ENCODE data around the gene EHD1.

Gene EHD1

DNA sequence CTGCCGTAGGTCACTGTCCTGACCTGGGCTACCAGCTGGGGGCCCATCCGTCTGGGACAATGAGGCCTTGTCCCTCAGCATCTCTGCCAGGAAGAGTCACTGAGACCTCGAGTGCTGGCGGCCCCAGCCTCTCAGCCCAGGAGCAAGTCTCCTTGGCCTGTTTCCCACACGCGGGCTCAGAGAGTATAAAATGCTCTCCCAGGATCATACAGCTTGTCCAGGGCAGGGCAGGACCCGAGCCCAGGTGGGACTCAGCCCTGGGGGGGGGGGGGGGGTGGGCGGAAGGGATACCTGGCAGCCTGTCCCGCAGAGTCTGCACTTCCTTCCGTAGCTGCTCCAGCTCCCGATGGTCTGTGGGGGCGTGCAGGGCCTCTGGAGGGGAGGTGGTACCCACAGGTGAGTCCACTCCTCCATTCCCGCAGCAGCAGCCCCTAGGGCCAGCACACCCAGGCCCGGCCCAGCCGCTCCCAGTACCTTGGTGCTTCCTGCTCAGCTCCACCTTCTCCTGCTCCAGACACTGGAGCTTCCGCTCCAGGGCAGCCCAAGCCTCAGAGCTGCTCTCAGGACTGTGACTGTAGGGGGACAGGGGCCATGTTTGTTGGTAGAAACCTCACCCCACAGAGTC is 41.9 kb downstream of the EHD1 start:
- TF ChIP-seq, protein P1, sequence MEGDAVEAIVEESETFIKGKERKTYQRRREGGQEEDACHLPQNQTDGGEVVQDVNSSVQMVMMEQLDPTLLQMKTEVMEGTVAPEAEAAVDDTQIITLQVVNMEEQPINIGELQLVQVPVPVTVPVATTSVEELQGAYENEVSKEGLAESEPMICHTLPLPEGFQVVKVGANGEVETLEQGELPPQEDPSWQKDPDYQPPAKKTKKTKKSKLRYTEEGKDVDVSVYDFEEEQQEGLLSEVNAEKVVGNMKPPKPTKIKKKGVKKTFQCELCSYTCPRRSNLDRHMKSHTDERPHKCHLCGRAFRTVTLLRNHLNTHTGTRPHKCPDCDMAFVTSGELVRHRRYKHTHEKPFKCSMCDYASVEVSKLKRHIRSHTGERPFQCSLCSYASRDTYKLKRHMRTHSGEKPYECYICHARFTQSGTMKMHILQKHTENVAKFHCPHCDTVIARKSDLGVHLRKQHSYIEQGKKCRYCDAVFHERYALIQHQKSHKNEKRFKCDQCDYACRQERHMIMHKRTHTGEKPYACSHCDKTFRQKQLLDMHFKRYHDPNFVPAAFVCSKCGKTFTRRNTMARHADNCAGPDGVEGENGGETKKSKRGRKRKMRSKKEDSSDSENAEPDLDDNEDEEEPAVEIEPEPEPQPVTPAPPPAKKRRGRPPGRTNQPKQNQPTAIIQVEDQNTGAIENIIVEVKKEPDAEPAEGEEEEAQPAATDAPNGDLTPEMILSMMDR (IDR thresholded peaks at IDR 0.05; ENCODE audit: borderline replicate concordance, insufficient read depth, low read depth, low read length) = no peak
- H3K4me3 ChIP-seq (ENCODE audit: low read depth, low read length) = no peak overlapping the region

DNA sequence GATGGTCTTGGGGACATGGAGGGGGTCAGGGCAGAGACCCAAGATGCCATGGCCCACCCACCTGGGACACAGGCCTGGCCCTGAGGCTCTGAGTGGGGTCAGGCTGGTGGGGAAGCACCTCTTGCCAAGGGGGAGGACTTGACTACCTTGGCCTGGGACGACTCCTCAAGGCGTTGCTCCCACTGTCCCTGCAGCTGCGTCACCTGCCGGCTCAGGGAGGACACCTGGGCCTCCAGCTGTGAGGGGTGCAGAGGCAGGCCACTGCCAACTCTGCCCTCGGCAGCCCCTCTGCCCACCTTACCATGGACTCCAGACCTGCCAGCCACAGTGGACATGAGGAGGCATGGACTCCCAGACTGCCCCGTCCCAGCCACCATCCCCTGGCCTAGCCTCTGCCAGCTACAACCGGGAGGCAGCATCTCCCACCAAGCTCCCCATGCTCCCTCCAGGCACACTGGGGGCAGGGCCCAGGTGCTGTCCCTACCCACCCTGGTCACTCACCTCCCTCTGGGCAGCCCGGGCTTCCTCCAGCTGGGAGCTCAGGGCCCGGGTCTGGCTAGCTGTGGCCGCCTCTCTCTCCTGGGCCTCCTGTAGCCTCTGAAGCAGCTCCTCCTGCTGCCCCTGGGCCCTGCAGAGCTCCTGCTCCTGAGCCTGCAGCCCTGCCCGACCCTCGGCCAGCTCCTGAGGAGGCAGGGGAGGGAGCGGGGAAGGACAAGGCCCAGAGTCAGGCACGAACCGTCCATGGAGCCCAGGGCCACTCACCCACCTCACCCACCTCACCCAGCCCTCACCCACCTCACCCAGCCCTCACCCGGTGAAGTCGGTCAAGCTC is 42.6 kb downstream of the EHD1 start:
- TF ChIP-seq, protein P1 (IDR thresholded peaks at IDR 0.05; ENCODE audit: borderline replicate concordance, insufficient read depth, low read depth, low read length) = no peak
- no peak overlapping the region for H3K4me3 ChIP-seq (ENCODE audit: low read depth, low read length)

DNA sequence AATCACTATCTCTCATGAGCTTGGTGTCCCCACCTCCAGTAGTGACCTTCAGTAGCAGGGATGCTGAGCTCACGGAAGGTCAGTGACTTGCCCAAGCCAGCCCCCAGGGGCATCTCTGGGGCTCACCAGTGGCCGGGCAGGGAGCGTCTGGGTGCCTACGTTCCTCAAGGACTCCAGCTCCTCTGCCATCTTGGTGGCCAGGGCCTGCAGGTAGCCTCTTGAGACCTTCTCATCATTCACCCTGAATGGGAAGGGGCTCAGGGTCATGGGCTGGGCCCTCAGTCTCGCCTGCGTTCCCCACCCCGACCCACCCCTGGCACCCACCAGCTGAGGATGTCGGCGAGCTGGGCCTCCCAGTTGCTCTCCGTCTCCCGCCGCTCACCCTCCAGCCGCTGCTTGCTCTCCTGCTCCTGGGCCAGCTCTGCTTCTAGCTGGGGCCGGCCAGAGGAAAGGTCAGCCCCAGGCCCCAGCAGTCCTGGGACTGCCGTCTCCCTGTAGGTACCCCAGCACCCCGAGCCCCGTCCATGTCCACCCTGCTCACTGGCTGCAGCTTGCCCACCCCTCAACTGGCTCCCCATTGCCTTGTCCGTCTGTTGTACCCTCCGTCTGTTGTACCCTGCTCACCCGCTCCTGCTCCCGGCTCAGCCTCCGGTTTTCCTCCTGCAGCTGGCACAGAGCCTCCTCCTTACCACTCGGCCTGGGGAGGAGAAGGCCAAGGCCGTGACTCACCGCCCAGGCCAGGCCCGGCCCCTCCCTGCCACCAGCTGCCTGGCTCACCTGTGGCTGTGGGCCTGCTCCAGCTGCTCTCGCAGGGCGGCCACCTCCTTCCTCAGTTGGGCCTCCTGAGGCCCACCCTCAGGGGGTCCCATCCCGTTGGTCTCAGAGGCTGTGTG is 43.5 kb downstream of the EHD1 start:
- H3K4me3 ChIP-seq (ENCODE audit: low read depth, low read length) = no peak overlapping the region
- TF ChIP-seq, protein P1 (IDR thresholded peaks at IDR 0.05; ENCODE audit: borderline replicate concordance, insufficient read depth, low read depth, low read length) = no peak

DNA sequence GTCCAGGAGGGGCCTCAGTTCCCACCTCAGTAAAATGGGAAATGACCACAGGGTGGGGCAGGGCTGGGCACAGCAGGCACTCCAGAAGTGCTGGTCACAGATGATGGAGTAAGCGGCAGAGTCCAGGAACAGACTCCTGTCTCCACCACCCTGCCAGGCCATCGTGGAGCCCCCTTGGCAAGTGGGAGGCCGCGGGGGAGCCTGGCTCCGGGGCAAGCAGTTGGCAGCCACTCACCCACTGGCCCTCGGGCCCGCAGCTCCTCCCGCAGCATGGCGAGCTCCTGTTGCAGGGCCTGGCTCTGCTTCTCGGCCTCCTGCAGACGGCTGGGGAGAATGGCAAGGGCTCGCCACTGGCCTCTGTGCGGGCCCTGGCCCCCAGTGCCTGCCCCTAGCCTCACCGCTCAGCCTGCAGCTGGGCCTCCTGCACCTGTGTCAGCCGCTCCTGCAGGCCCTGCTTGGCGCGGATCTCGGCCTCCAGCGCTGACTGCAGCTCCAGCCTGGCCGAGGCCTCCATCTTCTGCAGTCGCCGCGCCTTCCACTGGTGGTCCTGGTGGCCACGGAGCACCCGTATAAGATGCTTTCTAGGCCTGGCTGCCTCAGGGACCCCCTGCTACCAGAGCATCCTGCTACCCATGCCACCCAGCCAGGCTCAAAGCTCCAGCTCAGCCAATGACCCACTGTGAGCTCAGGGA is 44.2 kb downstream of the EHD1 start:
- no peak overlapping the region for H3K4me3 ChIP-seq (ENCODE audit: low read depth, low read length)
- TF ChIP-seq, protein P1 (IDR thresholded peaks at IDR 0.05; ENCODE audit: borderline replicate concordance, insufficient read depth, low read depth, low read length) = no peak

DNA sequence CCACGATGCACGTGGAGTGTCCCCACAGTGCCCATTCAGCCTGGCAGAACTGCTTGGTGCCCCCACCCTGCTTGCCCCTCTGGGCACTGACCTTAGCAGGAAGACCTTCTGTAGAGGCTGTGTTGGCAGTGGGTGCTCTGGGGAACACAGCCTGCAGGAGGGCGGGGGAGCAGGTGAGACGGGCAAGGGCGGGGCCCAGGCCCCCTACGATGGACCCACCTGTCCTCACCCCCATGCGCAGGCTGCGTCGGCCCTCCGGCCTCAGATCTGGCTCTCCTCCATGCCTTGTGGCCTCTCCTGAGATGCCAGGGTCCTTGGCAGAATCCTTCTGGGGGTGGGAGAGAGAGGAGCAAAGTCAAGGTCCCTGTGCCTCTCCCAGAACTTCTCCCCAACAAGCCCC is 44.9 kb downstream of the EHD1 start:
- no peak overlapping the region for H3K4me3 ChIP-seq (ENCODE audit: low read depth, low read length)
- TF ChIP-seq, protein P1 (IDR thresholded peaks at IDR 0.05; ENCODE audit: borderline replicate concordance, insufficient read depth, low read depth, low read length) = no peak

DNA sequence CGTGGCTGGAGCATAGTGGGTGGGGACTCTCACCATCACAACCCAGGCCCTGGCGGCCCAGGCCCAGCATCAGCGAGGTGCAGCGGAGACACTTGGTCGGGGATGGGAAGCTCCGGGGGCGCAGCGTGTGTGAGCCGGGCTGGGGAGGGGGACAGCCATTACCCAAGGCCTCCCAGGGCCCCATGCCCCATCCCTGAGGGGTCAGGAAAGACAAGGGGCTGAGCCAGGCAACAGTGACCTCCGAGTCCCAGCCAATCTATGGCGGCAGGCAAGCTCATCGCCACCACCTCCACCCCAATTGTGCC is 45.3 kb downstream of the EHD1 start:
- no peak overlapping the region for H3K4me3 ChIP-seq (ENCODE audit: low read depth, low read length)
- TF ChIP-seq, protein P1 (IDR thresholded peaks at IDR 0.05; ENCODE audit: borderline replicate concordance, insufficient read depth, low read depth, low read length) = no peak

Data from GM12875 (cell line).